EL (cell line): Measurements from ENCODE around the gene MUL1.
A peak's percentile ranks its signal among the peaks of the same experiment; 100 is the strongest.
"Not testable (repeated sequence)": the region's sequence is repeated elsewhere in the genome, so short reads cannot be mapped to it uniquely, and the experiment has no call there.

Experiments used
- DNase-seq: peaks from one replicate; pipeline ENCODE4 v3.0.0-alpha.2; 2016

MUL1 gene

DNA sequence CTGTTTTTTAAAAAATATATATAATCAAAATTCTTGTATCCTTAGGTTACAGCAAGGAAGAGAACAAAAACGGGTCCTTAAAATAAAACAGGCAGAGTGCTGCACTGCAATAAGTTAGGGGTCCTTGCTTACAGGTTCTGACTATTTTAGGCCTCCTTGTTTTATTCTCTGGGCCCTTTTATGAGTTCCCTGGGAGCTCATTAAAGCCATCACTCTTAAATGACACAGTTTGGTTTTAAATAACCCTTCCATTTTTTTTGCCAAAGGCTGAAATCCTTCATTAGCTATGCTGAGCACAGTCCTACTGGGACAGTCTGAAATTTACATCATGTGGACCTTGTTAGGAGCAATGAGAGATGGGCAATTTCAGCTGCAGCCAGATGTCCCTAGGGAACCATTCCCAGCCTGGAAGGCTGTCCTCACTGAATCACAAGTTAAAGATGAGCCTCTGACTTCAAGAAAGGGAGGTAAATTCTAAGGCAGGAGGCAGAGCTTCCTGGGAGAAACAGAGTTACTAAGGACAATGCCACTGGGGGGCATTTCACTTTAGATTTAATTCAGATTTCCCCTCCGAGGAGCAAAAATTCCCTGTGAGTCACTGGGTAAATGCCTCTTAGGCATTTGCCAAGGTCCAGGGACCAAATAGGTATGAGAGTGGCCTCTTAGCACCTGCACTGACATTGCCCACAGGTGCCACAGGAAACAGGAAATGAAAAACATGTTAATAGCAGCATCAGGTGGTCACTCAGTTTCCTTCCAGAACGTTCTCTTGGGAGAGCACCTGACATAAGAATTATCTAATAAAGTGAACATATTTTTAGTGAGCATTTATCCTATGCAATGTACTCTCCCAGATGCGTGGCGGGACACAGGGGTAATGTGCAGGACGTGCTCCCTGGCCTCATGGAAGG lies 3.8 kb upstream of the MUL1 start:
- no peak for DNase-seq

DNA sequence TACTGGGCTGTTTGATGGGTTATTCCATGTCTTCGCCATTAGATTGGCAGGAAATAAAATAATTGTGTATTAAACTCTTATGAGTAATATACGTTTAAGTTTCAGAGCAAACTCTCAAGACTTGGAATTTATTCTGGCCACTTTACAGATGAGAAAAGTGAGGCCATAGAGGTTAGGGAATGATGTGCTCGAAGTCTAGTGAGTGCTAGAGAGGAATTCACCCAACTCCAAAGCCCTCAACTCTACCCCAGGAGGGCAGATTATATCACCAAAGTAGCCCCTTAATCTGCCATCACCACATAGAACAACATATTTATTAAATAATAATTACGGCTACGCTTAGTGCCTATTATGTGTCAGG lies 440 bp upstream of the MUL1 start:
- DNase-seq = no peak

DNA sequence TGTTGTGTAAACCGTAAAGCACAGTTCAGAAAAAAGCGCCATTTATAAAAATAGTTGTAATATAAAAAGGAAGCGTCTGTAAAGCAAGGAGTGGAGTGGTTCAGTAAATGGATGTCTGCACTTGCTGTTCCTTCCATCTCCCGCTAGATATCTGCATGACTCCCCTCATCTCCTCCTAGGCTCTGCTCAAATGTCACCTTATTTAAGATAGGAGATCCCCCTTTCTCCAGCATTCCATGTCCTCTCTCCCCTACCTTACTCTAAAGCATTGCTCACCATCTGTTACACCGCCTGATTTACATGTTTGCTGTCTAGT lies 745 bp downstream of the MUL1 start:
- DNase-seq = no peak

DNA sequence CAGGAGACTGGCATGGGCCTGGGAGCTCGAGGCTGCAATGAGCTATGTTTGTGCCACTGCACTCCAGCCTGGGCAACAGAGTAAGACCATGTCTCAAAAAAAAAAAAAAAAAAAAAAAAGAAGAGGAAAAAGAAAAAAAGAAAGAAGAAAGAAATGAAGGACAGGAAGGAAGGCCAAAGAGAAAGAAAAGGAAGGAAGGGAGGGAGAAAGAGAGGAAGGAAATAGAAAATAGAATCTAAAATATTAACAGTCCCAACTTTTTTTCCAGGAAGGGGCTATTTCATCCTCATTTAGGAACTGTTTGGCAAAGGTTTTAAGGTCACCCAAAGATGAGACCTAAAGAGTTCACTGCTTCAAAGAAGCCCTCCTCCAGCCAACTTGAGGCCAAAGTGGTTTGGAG lies 2.5 kb downstream of the MUL1 start:
- no peak for DNase-seq

DNA sequence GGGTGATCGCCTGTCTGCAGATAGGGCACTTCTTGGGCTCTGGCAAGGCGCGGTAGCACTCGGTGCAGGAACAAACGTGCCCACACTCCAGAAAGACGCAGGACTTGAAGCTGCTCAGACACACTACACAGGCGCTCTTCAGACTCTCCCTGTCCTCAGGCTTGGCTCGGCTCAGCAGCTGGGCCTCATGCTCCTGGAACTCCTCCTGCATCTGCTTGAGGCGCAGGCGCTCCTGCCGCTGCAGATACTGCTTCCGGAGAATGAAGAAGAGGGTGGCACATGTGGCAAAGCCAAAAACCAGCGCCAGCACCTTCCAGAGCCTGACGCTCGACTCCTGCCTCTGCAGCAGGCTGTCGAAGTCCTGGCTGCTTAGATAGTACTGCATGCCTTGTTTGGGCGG lies 7.2 kb downstream of the MUL1 start:
- DNase-seq = no peak

DNA sequence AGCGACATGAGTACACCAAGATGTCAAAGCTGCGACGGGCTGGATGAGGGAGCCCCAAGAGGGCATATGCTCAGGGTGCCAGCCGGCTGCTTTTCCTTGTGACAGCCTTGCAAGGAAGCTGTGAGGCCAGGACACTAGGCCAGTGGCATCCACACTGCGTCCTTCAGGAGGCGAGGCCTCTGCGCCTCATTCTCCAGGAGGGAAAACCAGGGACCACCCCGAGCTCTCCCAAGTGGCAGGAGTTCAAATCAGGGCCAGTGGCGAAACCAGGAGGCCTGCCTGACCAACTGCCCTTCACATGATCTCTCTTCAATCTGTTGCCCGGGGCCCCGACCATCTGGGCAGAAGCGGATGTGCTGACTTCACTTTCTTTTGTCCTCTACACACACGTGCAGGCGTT lies 8.2 kb downstream of the MUL1 start:
- DNase-seq = no peak

DNA sequence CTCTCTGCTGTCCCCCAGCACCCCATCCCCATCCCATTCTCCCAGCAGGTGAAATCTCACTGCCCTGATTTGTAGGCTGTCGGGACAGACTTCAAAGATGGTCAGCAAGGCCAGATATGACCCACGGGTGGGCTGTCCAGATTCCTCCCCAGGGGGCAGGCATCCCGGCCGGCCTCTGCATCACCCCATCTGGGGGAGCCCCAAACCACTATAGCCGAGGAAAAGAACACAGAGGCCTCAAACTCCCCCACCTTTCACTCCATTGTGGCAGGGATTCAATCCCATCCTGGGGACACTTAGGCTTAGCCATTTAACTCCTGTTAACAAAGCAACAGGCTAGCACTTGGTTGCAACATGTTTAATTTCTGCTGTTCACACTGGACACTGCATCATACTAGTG lies 8.8 kb downstream of the MUL1 start:
- DNase-seq = no peak

DNA sequence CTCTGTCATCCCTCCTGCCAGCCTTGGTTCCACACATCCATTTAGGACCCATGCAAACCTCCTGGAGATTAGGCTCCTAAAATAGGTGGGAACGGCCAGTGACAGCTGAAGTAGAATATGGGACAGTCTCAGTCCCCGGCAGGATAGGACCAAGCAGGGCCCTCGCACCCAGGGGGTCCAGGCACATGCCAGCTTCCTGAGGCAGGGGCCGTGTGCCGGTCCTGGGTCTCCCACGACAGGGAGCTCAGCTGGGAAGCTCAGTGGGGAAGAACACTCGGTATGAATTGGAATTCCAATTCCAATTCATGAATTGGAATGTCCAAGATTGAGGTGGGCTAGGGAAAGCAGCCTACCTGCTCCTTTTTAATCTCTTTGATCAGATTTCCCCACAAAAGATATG lies 9.8 kb downstream of the MUL1 start:
- DNase-seq = no peak

DNA sequence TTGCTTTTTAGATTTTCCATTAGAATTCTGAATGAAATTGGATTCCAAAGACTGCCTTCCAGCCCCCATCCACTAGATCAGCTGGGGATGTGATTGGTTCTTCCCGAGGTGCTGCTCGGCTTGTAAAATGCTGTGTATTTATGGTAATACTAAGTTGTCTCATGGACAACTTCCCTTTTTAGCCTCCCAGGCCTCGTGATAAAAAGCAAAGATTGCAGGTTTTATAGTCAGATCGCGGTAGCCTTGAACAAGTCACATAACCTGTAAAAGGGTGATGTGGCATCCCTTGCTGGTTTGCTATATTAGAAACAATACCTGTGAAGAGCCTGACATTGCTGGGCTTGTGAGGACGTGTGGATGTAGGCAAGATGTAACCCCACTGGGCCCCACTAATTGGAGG lies 10.4 kb downstream of the MUL1 start:
- no peak for DNase-seq

DNA sequence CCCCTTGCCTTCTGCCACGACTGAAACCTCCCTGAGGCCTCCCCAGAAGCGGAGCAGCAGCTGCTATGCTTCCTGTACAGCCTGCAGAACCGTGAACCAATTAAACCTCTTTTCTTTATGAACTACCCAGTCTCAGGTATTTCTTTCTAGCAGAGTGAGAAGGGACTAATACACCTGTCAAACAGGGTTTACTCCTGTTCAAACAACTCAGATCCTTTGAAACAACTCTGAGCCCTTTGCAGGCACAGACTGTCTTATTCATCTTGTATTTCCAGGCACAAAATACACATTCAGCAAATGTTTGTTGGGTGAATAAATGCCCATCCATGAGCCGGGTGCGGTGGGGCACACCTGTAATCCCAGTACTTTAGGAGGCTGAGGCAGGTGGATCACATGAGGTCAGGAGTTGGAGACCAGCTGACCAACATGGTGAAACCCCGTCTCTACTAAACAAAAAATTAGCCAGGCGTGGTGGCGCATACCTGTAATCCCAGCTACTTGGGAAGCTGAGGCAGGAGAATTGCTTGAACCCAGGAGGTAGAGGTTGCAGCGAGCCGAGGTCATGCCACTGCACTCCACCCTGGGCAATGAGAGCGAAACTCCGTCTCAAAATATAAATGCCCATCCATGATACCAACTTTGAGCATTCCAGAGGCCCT lies 11.1 kb downstream of the MUL1 start:
- DNase-seq = not testable (repeated sequence)

DNA sequence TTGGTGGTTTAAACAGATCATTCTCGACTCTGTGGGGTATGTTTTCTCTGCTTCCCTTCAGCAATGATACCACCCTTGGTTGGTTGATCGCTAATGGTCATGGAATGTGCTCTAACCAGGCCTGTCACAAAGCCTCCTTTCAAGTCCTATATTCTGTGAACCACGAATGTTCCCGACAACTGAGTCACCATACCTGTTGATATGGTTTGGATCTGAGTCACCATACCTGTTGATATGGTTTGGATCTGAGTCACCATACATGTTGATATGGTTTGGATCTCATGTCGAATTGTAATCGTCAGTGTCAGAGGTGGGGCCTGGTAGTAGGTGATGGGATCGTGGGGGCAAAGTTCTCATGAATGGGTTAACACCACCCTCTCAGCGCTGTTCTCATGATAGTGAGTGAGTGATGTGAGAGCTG lies 11.7 kb downstream of the MUL1 start:
- DNase-seq = peak; percentile 84

DNA sequence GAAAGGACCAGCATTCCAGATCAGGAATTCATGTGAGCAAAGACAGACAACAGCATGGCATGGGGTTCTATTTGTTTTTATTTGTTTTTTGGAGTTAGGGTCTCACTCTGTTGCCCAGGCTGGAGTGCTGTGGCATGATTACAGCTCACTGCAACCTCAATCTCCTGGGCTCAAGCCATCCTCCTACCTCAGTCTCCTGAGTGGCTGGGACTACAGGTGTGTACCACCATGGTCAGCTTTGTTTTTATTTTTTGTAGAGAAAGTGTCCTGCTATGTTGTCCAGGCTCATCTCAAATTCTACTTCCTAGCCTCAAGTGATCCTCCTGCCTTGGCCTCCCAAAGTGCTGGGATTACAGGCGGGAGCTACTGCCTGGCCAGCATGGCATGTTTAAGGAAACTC lies 12.3 kb downstream of the MUL1 start:
- no peak for DNase-seq

DNA sequence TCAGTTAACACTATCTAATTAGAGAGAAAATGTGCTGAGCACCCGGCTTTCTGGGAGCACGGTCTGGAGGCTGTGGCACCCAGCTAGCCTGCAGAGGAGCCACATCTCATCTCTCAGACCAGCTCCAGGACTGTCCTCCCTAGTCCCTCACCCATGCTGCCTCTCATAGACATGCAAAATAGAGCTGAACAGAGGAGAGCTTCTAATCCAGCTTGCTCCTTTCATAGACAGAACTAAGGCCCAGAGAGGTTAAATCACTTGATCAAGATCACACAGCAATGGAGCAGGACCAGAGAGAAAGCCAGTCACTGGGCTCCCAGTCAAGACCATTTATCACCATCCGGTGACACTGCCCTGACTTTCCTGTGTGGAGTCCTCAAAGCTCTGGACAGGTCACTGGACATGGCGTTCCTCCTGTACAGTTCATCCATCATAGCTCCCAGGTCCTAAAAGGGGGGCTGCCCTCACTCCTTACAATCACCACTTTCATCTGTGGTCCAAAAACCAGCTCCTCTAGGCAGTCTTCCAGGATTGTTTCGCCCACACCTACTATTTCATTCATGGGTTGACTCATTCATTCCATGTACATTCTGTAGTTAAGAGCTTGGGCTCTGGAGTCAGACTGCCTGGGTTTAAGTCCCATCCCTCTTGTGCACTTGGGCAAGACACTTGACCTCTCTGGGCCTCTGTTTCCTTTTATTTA lies 13.2 kb downstream of the MUL1 start:
- peak; percentile 92 for DNase-seq

DNA sequence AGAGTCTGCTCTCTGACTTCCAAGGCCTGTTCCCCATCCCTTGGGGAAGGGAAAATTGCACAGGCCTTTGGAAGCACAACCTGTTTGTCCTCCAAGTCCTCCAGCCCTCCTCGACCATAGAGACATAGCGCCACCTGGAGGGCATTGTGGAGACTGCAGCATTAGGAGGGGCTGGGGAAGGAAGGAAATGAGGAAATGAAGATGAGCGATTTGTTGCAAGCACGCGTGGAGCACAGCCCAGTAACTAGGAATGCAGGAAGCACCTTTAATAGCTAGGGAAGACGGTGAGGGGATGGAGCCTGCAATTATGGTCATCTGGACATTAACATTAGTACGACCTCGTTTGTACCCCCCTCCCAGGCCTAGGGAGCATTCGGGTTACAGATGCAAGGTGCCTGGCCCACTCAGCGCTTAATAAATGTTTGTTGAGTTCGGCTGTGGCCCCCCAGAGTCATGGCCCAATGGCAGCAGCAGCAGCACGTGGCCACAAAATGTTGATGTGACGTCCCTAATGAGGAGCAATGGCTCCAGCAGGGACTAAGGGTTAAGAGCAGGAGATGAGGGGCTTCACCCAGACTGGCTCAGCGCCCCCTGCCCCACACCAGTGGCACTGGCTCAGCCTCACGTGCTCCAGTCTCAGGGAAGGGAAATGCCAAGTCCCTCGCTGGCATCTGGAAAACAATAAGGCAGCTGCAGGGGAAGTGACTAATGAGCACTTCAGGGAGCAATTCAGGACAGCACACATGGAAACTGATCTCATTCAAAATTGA lies 13.9 kb downstream of the MUL1 start:
- DNase-seq = peak; percentile 92

DNA sequence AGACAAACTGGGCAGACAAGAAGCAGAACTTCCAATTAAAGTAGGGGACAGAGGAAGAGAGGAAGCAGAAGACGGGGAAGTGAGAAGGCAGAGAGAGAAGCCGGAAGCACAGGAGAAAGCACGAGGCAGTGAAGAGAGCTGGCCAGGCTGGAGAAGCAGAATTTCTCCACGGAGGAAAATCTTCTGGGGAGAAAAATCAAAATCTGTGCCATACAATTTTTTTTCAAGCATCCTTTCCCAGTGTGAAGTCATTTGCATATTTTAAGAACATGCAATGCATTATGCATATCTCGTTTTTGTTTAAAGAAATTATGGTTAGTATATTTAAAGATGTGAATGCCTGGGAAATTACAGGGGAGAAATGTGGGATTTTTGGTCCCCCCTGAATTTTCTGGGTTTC lies 14.6 kb downstream of the MUL1 start:
- no peak for DNase-seq

DNA sequence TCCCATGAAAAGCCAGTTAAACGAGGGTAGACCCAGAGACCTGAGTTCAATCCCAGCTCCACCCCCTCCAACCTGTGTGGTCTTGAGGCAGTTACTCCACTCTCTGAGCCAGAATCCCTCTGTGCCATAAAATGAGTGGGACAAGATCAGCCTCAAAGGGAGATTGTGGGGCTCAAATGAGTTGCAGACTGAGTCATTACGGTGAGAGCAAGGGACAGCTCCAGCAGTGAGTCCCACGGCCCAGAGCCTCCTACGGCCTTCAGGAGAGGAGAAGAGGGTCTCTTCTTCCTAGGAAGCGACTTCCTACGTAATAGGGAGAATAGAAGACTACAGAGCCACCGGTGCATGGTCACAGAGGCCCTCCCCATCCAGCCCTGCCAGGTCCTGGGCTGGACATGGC lies 15.2 kb downstream of the MUL1 start:
- DNase-seq = no peak

DNA sequence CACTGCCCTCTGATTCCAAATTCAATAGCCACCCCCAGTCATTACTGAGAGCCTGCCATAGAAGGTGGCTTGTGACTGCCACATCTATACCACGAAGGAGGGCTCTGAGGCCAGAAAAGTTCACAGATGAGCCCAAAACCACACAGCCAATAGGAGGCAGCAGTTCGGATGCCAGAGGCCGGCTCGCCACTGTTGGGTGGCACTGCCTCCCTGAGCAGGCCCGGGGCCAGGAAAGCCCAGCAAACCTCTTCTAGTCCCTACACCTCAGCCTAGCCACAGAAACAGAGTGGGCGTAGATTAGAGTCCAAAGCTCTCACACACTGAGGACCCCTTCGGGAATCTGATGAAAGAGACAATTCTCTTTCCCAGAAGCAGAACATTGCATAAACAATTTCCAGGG lies 16.1 kb downstream of the MUL1 start:
- DNase-seq = no peak

DNA sequence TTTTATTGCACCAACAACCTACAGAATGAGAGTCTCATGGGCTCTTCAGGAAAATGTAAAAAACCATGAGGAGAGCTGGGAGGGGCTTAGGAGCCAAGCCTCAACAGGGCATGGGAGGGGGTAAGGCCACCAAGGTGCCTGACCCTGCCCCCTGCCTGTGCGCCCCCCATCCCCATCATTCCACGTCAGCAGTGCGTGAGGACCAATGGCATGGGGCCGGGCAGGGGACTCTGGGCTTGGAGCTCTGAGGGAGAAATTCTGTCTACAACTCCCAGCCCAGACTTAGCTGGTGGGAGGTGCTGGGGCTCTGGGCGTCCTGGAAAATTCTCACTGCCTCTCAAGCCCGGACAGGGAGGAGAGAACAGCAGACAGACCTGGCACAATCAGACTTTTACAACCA lies 16.8 kb downstream of the MUL1 start:
- DNase-seq = no peak

DNA sequence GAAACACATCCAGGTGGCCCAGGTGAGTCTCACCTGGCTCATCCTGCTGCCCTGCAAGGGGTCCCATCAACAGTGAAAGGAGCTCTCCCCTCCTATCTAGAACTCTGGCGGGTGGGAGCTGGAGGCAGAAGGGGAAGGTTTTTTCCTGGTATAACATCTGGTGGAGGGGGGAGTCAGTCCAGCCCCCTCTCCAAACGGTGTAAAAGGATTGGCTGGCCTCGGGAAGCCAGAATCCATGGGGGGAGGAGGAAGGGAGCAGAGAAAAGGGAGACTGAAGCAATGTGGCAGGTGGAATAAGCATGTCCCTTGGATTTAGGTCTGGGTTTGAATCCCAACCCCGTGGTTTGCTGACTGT lies 20.7 kb downstream of the MUL1 start:
- no peak for DNase-seq

DNA sequence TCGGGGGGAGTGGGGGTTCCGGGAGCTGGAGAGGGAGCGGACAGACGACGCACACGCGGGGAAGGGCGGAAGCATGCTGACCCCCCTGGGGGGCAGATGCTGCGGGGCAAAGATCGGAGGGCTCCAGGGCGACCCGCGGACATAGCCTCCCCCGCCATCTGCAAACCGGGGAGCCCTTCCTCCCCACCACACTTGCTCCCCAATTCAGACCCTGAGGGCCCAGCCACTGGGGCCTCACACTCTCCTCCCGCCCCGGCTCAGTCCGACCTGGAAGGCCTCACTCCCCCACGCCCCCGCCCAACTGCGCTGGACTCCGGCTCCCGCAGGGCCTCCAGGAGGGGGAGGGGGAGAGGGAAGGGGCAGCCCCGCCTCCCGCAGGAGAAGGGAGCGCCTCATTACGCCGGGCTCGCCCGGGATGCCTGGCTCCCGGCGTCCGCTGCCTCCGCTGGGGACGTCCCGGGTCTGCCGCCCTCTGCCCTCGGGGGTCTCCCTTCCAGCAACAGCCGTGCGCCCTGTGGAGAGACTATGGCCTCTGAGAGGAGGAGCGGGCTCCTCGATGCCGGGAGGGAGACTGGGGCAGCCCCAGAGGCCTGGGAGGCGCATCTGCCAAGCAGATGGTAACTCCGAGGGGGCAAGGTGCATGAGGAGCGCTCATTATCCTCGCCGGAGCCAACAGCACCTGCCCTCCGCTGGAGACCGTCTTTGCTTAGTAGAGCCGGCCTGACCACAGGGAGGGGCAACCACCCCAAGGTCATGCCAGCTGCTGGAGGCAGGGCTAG lies 21.3 kb downstream of the MUL1 start:
- DNase-seq = peak; percentile 61

DNA sequence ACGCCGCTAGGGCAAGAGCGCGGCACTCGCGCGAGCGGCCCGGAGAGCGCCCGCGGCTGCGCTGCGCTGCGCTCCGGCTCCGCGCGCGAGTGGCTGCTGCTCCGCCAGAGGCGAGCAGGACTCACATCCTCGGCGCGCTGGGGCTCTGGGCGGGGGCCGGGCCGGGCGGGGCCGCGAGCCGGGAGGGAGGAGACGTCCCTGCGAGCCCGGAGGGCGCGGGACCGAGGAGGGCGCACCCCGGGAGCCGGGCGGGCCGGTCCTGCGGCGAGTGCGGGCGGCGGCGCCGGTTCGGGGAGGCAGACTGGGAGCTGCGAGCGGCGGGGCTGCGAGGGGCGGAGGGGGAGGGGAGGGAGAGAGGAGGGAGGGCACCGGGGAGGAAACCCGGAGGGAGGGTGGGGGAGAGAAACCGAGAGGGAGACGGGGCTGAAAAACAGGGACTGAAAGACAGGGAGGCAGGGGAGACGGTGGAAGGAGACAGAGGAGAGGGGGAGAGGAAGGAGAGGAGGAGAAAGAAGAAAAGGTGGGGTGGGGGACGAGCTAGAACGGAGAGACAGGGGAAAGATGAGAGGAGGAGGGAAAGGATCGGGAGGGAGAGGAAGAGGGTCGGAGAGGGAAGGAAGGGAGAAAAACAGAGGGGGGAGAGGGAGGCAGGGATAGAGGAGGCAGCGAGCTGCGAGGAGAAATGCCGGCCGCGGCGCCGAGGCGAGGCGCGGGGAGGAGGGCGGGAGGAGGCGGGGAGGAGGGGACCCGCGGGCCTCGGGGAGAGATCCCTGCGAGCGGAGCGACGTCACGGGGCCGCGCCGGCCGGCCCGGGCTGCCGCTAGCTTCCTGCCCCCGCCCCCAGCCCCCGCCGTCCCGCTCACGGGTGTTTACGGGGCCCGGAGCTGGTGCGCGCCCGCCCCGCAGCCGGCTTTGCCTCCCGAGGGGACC lies 22.2 kb downstream of the MUL1 start, which contains the start of gene CAMK2N1:
TSS of gene CAMK2N1 (minus strand) at position 684 of the 930 bp plus-strand sequence. CDS start 831 bp downstream, outside the sequence.
- DNase-seq = peak; percentile 67
